PC-3 (cell line): ENCODE data around the gene HOXB9.

Experiments
- CTCF ChIP-seq: fragments of 300-600 bp; sonication (generic); conservative IDR thresholded peaks from 2 replicates; pipeline ENCODE4 v1.5.1; 2017; ENCODE audit warnings: antibody characterized with exemption, low read depth, mild to moderate bottlenecking, low read length
- EZH2 ChIP-seq: fragments of 300-600 bp; sonication (generic); IDR thresholded peaks from one replicate; pipeline ENCODE4 v1.6.1; 2017; ENCODE audit warnings: antibody characterized with exemption, mild to moderate bottlenecking, low read length; ENCODE audit not compliant: unreplicated experiment

GRCh38 chr17:48627623-48628521 lies 1.7 kb upstream of the HOXB9 start:
- TF ChIP-seq EZH2 = no peak
- no peak for TF ChIP-seq CTCF
